Amniotic stem cell (primary cell): ENCODE data around the gene ENGASE.
"Not testable (repeated sequence)": the region's sequence is repeated elsewhere in the genome, so short reads cannot be mapped to it uniquely, and the experiment has no call there.

Experiments used
- DNase-seq: peaks from one replicate; lab custom pipeline; 2025; lab: John Stamatoyannopoulos, UW

ENGASE gene

GRCh38 chr17:79053251-79053925 lies 21.2 kb upstream of the ENGASE start:
- DNase-seq: no peak

GRCh38 chr17:79054200-79054960 lies 20.2 kb upstream of the ENGASE start:
- no peak for DNase-seq

GRCh38 chr17:79055197-79055596 lies 19.4 kb upstream of the ENGASE start:
- DNase-seq: no peak

GRCh38 chr17:79057737-79058385 lies 16.8 kb upstream of the ENGASE start:
- DNase-seq: no peak

GRCh38 chr17:79062691-79063090 lies 11.9 kb upstream of the ENGASE start:
- DNase-seq: no peak

GRCh38 chr17:79064026-79064425 lies 10.6 kb upstream of the ENGASE start:
- DNase-seq: no peak

- no peak for DNase-seq
Measured at GRCh38 chr17:79065105-79065670, 9.4 kb upstream of the ENGASE start.

- DNase-seq: no peak
Measured at GRCh38 chr17:79066963-79067362, 7.7 kb upstream of the ENGASE start.

- no peak for DNase-seq
Measured at GRCh38 chr17:79070266-79070880, 4.3 kb upstream of the ENGASE start.

GRCh38 chr17:79071161-79071740 lies 3.4 kb upstream of the ENGASE start:
- no peak for DNase-seq

GRCh38 chr17:79072544-79072943 lies 2.1 kb upstream of the ENGASE start:
- no peak for DNase-seq

- DNase-seq: no peak
Measured at GRCh38 chr17:79073016-79073705, 1.5 kb upstream of the ENGASE start.

GRCh38 chr17:79073706-79074088 lies 927 bp upstream of the ENGASE start:
- DNase-seq: no peak

- not testable (repeated sequence) for DNase-seq
Measured at GRCh38 chr17:79074121-79074648, 439 bp upstream of the ENGASE start.

- DNase-seq: no peak
Measured at GRCh38 chr17:79075446-79075750, 774 bp downstream of the ENGASE start.

GRCh38 chr17:79075861-79076406 lies 1.3 kb downstream of the ENGASE start:
- no peak for DNase-seq

GRCh38 chr17:79077587-79077986 lies 3.0 kb downstream of the ENGASE start:
- no peak for DNase-seq

- no peak for DNase-seq
Measured at GRCh38 chr17:79078476-79079190, 4.0 kb downstream of the ENGASE start.

GRCh38 chr17:79079421-79080200 lies 5.0 kb downstream of the ENGASE start:
- DNase-seq: no peak

- no peak for DNase-seq
Measured at GRCh38 chr17:79080349-79080748, 5.7 kb downstream of the ENGASE start.
